NB4 (cell line): ENCODE measurements around the gene ZNF770.

ENCODE experiments used
- MYC ChIP-seq: IDR thresholded peaks from 2 replicates; pipeline ENCODE4 v1.6.1; 2011; ENCODE audit warnings: low read depth, low read length
- POLR2A ChIP-seq: IDR thresholded peaks from 2 replicates; pipeline ENCODE4 v1.6.1; 2011; ENCODE audit warnings: mild to moderate bottlenecking; ENCODE audit not compliant: insufficient read length; ENCODE audit errors: extremely low read depth
- TF ChIP-seq, protein P1 (sequence below): IDR thresholded peaks from one replicate; pipeline ENCODE4 v1.5.1; 2012; ENCODE audit warnings: low read depth, low read length
- TF ChIP-seq, protein P2 (sequence below): IDR thresholded peaks from 2 replicates; pipeline ENCODE4 v1.6.1; 2011; ENCODE audit warnings: low read depth, low read length

DNA sequence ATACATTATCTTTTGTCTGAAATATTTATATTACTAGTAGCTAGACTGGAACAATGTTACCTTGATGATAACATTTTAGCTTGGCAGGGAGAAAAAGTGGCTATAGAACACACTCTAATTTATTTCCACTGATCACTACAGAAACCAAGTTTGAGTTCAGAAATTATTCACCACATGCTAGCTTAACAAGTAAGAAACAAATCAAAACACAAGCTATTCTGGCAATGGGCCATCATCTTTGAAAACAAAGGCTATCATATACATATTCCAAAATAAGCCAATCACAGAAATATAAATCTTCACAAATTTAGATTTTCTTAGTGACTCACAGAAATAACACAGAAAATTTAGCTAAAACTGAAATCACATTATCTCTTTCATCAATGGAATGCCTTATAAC lies 35.6 kb downstream of the ZNF770 start:
- TF ChIP-seq, protein P1, sequence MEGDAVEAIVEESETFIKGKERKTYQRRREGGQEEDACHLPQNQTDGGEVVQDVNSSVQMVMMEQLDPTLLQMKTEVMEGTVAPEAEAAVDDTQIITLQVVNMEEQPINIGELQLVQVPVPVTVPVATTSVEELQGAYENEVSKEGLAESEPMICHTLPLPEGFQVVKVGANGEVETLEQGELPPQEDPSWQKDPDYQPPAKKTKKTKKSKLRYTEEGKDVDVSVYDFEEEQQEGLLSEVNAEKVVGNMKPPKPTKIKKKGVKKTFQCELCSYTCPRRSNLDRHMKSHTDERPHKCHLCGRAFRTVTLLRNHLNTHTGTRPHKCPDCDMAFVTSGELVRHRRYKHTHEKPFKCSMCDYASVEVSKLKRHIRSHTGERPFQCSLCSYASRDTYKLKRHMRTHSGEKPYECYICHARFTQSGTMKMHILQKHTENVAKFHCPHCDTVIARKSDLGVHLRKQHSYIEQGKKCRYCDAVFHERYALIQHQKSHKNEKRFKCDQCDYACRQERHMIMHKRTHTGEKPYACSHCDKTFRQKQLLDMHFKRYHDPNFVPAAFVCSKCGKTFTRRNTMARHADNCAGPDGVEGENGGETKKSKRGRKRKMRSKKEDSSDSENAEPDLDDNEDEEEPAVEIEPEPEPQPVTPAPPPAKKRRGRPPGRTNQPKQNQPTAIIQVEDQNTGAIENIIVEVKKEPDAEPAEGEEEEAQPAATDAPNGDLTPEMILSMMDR = no peak
- TF ChIP-seq POLR2A = no peak
- TF ChIP-seq, protein P2, sequence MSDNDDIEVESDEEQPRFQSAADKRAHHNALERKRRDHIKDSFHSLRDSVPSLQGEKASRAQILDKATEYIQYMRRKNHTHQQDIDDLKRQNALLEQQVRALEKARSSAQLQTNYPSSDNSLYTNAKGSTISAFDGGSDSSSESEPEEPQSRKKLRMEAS = no peak
- TF ChIP-seq MYC = no peak
